ENCODE results near the gene SEPTIN2. TPM values are rescaled to one million over a fixed set of nuclear protein-coding genes. Genes with fewer than 3 reads are reported as not detected.

The SEPTIN2 gene
- total and polyA plus RNA-seq, 2 donors from 2014 or later: 187 to 435 TPM

DNA sequence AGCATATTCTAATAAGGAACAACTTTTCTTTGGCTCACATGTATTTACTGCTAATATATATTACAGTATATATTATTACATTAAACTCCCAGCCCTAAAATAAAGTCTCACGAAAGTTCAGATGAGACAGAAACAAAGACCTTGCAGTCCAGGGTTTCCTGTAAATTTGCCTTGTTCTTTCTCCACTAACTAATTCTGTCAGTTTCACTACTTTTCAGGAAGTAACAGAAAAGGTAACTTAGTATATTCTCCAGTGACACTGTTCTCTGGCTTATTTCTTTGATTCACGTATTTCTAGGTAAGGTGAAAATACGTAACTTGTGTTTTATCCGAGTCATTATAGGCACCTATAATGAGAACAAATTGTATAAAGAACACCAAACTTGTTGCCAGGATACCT, 35.4 kb upstream of the SEPTIN2 start:
- intact Hi-C loops (cut with DNase I): no loop called here
- DNase-seq (no peak), FAIRE-seq (no peak)
- H3K27me3 ChIP-seq (ENCODE audit: control insufficient read depth, insufficient read depth, low read length): no peaks in the 10 kb centered on the region
- TF ChIP-seq, protein P1, sequence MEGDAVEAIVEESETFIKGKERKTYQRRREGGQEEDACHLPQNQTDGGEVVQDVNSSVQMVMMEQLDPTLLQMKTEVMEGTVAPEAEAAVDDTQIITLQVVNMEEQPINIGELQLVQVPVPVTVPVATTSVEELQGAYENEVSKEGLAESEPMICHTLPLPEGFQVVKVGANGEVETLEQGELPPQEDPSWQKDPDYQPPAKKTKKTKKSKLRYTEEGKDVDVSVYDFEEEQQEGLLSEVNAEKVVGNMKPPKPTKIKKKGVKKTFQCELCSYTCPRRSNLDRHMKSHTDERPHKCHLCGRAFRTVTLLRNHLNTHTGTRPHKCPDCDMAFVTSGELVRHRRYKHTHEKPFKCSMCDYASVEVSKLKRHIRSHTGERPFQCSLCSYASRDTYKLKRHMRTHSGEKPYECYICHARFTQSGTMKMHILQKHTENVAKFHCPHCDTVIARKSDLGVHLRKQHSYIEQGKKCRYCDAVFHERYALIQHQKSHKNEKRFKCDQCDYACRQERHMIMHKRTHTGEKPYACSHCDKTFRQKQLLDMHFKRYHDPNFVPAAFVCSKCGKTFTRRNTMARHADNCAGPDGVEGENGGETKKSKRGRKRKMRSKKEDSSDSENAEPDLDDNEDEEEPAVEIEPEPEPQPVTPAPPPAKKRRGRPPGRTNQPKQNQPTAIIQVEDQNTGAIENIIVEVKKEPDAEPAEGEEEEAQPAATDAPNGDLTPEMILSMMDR (IDR thresholded peaks at IDR 0.05; ENCODE audit: borderline replicate concordance, extremely low read depth, insufficient read depth): no peak
- no peak overlapping the region for H3K9ac ChIP-seq (ENCODE audit: low read length in 3 of 3)
- H3K9me3 ChIP-seq (ENCODE audit: control insufficient read depth in 2 of 3, insufficient read depth in 1 of 3, low read length in 3 of 3): no peaks in the 10 kb centered on the region
- peaks cover 0 to 2% (median 0%) of the 10 kb centered on the region in 3 donors for H3K4me1 ChIP-seq (ENCODE audit: control insufficient read depth in 2 of 3, insufficient read depth in 2 of 3, low read depth in 1 of 3, low read length in 3 of 3)
- H3K36me3 ChIP-seq (ENCODE audit: control insufficient read depth in 2 of 3, insufficient read depth in 3 of 3, low read length in 3 of 3): no peaks in the 10 kb centered on the region
- no peak overlapping the region for H3K4me3 ChIP-seq (ENCODE audit: low read length in 3 of 3)
- H3K27ac ChIP-seq (ENCODE audit: low read depth in 2 of 2, low read length in 2 of 2): no peak overlapping the region

DNA sequence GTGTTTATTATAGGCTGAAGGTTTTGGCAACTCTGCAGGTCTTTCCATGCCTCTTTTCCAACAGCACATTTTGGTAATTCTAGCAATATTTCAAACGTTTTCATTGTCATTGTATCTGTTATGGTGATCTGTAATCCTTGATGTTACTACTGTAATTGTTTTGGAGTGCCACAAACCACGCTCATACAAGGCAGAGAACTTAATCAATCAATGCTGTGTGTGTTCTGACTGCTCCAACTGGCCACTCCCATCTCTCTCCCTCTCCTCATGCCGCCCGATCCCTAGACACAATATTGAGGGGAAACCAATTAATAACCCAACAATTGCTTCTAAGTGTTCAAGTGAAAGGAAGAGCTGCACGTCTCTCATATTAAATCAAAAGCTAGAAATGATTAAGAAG, 33.2 kb upstream of the SEPTIN2 start:
- H3K4me1 ChIP-seq (ENCODE audit: control insufficient read depth in 2 of 3, insufficient read depth in 2 of 3, low read depth in 1 of 3, low read length in 3 of 3): peaks cover 0 to 5% (median 0%) of the 10 kb centered on the region in 3 donors
- intact Hi-C loops (cut with DNase I): no loop called here

DNA sequence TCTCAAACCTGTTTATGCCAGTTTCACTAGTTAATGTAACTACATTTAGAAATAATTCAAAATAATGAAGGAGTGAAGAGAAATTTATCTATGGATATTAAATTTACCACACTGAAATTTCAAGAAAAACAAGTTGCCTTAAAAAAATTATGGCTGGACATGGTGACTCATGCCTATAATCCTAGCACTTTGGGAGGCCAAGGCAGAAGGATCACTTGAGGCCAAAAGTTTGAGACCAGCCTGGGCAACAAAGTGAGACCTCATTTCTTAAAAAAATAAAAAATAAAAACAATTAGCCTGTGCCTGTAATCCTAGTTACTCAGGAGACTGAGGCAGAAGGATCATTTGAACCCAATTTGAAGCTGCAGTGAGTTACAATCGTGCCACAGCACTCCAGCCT, 30.1 kb upstream of the SEPTIN2 start:
- Histone ChIP-seq H3K4me3 (ENCODE audit: low read length in 3 of 3) (no peak overlapping the region), H3K27ac (ENCODE audit: low read depth in 2 of 2, low read length in 2 of 2) (no peak overlapping the region), H3K36me3 (ENCODE audit: control insufficient read depth in 2 of 3, insufficient read depth in 3 of 3, low read length in 3 of 3) (no peaks in the 10 kb centered on the region), H3K27me3 (ENCODE audit: control insufficient read depth, insufficient read depth, low read length) (no peaks in the 10 kb centered on the region), H3K9ac (ENCODE audit: low read length in 3 of 3) (no peak overlapping the region), H3K4me1 (ENCODE audit: control insufficient read depth in 2 of 3, insufficient read depth in 2 of 3, low read depth in 1 of 3, low read length in 3 of 3) (peaks cover 0 to 5% (median 0%) of the 10 kb centered on the region in 3 donors), H3K9me3 (ENCODE audit: control insufficient read depth in 2 of 3, insufficient read depth in 1 of 3, low read length in 3 of 3) (no peaks in the 10 kb centered on the region)
- intact Hi-C loops (cut with DNase I): no loop called here
- DNase-seq (no peak), FAIRE-seq (no peak)
- TF ChIP-seq, protein P1 (IDR thresholded peaks at IDR 0.05; ENCODE audit: borderline replicate concordance, extremely low read depth, insufficient read depth): no peak

More for the DNA sequence above, 33.2 kb upstream of the SEPTIN2 start:
- TF ChIP-seq, protein P1 (IDR thresholded peaks at IDR 0.05; ENCODE audit: borderline replicate concordance, extremely low read depth, insufficient read depth): no peak
- Histone ChIP-seq H3K27ac (ENCODE audit: low read depth in 2 of 2, low read length in 2 of 2) (no peak overlapping the region), H3K9me3 (ENCODE audit: control insufficient read depth in 2 of 3, insufficient read depth in 1 of 3, low read length in 3 of 3) (no peaks in the 10 kb centered on the region), H3K4me3 (ENCODE audit: low read length in 3 of 3) (no peak overlapping the region), H3K9ac (ENCODE audit: low read length in 3 of 3) (no peak overlapping the region), H3K36me3 (ENCODE audit: control insufficient read depth in 2 of 3, insufficient read depth in 3 of 3, low read length in 3 of 3) (no peaks in the 10 kb centered on the region), H3K27me3 (ENCODE audit: control insufficient read depth, insufficient read depth, low read length) (no peaks in the 10 kb centered on the region)
- DNase-seq (no peak), FAIRE-seq (no peak)
